Kidney (tissue), 14 donors: ENCODE data around the gene FBN1. TPM values are rescaled to one million over a fixed set of nuclear protein-coding genes. Genes with fewer than 3 reads are reported as not detected.

Experiments
- DNase-seq, 5 donors: peaks; one replicate each; pipeline ENCODE4 v3.0.0-alpha.2; 2013 to 2020
- FAIRE-seq: peaks from 2 replicates; lab custom pipeline; 2012; peaks lifted over from hg19 to GRCh38; lab: Jason Lieb, UNC
- H3K27ac ChIP-seq, 2 donors: one replicate each; pipeline ENCODE4 v1.7.0; 2013; ENCODE audit warnings: low read depth in 2 of 2, low read length in 2 of 2, inconsistent platforms in 1 of 2
- H3K27me3 ChIP-seq: one replicate; pipeline ENCODE4 v1.7.1; 2013; ENCODE audit warnings: low read length, inconsistent platforms; ENCODE audit not compliant: control insufficient read depth, insufficient read depth
- H3K36me3 ChIP-seq, 3 donors: one replicate each; pipeline versions ENCODE4 v1.7.0 to v1.7.1; 2013; ENCODE audit warnings: low read length in 3 of 3, control low read depth in 1 of 3, inconsistent platforms in 1 of 3; ENCODE audit not compliant: insufficient read depth in 3 of 3, control insufficient read depth in 2 of 3
- H3K4me1 ChIP-seq, 3 donors: one replicate each; pipeline versions ENCODE4 v1.7.0 to v1.7.1; 2013; ENCODE audit warnings: low read length in 3 of 3, inconsistent platforms in 1 of 3, low read depth in 1 of 3; ENCODE audit not compliant: control insufficient read depth in 2 of 3, insufficient read depth in 2 of 3
- H3K4me3 ChIP-seq, 3 donors: one replicate each; pipeline versions ENCODE4 v1.7.0 to v1.8.1; 2013; ENCODE audit warnings: low read length in 3 of 3, control low read depth in 1 of 3, inconsistent platforms in 1 of 3
- H3K9ac ChIP-seq, 3 donors: one replicate each; pipeline versions ENCODE4 v1.7.0 to v1.7.1; 2013; ENCODE audit warnings: low read length in 3 of 3, control low read depth in 1 of 3, inconsistent platforms in 1 of 3
- H3K9me3 ChIP-seq, 3 donors: one replicate each; pipeline versions ENCODE4 v1.7.0 to v1.7.1; 2013; ENCODE audit warnings: low read length in 3 of 3, control low read depth in 1 of 3, inconsistent platforms in 1 of 3; ENCODE audit not compliant: control insufficient read depth in 2 of 3, insufficient read depth in 1 of 3
- CTCF ChIP-seq: IDR thresholded peaks from 3 replicates; pipeline ENCODE4 v1.5.1; 2012; ENCODE audit warnings: mild to moderate bottlenecking, moderate library complexity, borderline replicate concordance; ENCODE audit not compliant: insufficient read depth; ENCODE audit errors: extremely low read depth
- intact Hi-C: fragments of 100-400 bp; cut with DNase I; formaldehyde crosslinking; loops from one replicate; pipeline ENCODE4 v1.11.1; 2022
- polyA plus RNA-seq: library from polyadenylated mRNA; stranded (reverse); fragments of 350-450 nt; fragmentation: Illumina TruSeq; extraction: RNeasy Lipid Tissue Mini Kit (QIAGEN cat#74804); gene quantifications from one replicate; pipeline ENCODE4 v1.2.3, GENCODE V29; 2014; ENCODE audit warnings: low read depth, low replicate concordance; ENCODE audit not compliant: insufficient read depth
- total RNA-seq: library from RNA; stranded (reverse); fragmentation: NEBNext Ultra II Directional; extraction: Animal tissue kit (Norgen Biotek cat#: 25700); gene quantifications from one replicate; pipeline ENCODE4 v1.2.1, GENCODE V29; 2021
- donor health status: control.
- donor health status: control.
- donor health status: control.
- donor health status: control.
- donor health status: control.
- donor health status: DM: yes; HTN: yes; CAD: no.
- donor health status: Normal renal cell carcinoma (clear cell type).

The FBN1 gene
- total and polyA plus RNA-seq, 2 donors from 2014 or later: 2.4 to 30.8 TPM

GRCh38 chr15:48530528-48530927 lies 115.0 kb downstream of the FBN1 start:
- Histone ChIP-seq H3K36me3 (no peaks in the 10 kb centered on the region), H3K4me1 (no peaks in the 10 kb centered on the region), H3K27ac (no peak overlapping the region), H3K27me3 (no peaks in the 10 kb centered on the region), H3K9ac (no peak overlapping the region), H3K4me3 (no peak overlapping the region), H3K9me3 (no peaks in the 10 kb centered on the region)
- FAIRE-seq: no peak
- TF ChIP-seq CTCF: no peak
- intact Hi-C loops: no loop called here
- DNase-seq: no peak

GRCh38 chr15:48528921-48529320 lies 116.6 kb downstream of the FBN1 start:
- no peaks in the 10 kb centered on the region for H3K9me3 ChIP-seq
- DNase-seq (peak in 3 of 5 donors; percentile 36 to 76 (median 65)), FAIRE-seq (no peak)
- H3K4me1 ChIP-seq: no peaks in the 10 kb centered on the region
- no peaks in the 10 kb centered on the region for H3K27me3 ChIP-seq
- H3K4me3 ChIP-seq: no peak overlapping the region
- H3K36me3 ChIP-seq: no peaks in the 10 kb centered on the region
- H3K27ac ChIP-seq: no peak overlapping the region
- intact Hi-C loops: no loop called here
- TF ChIP-seq CTCF: no peak
- H3K9ac ChIP-seq: no peak overlapping the region

- no peak for TF ChIP-seq CTCF
- DNase-seq: no peak
- Histone ChIP-seq H3K4me3 (no peak overlapping the region), H3K36me3 (no peaks in the 10 kb centered on the region), H3K4me1 (no peaks in the 10 kb centered on the region), H3K9ac (no peak overlapping the region), H3K9me3 (no peaks in the 10 kb centered on the region), H3K27ac (no peak overlapping the region), H3K27me3 (no peaks in the 10 kb centered on the region)
- intact Hi-C loops: no loop called here
- no peak for FAIRE-seq
Measured at GRCh38 chr15:48527517-48527916, 118.0 kb downstream of the FBN1 start.

GRCh38 chr15:48522911-48523310 lies 122.6 kb downstream of the FBN1 start:
- H3K27ac ChIP-seq: no peak overlapping the region
- H3K4me1 ChIP-seq: no peaks in the 10 kb centered on the region
- H3K4me3 ChIP-seq: no peak overlapping the region
- H3K9ac ChIP-seq: no peak overlapping the region
- no peak for DNase-seq
- intact Hi-C loops: no loop called here
- H3K27me3 ChIP-seq: no peaks in the 10 kb centered on the region
- no peaks in the 10 kb centered on the region for H3K9me3 ChIP-seq
- no peak for TF ChIP-seq CTCF
- no peaks in the 10 kb centered on the region for H3K36me3 ChIP-seq
- FAIRE-seq: no peak
